Astrocyte of the spinal cord (primary cell): Measurements from ENCODE around the gene OPHN1.
A peak's percentile ranks its signal among the peaks of the same experiment; 100 is the strongest.

Experiments
- DNase-seq: peaks from one replicate; pipeline ENCODE4 v3.0.0; 2011; ENCODE audit warnings: low read depth, low spot score
- H3K4me3 ChIP-seq: 2 replicates; pipeline ENCODE4 v1.5.1; 2011; ENCODE audit warnings: low read depth, mild to moderate bottlenecking, low read length, moderate library complexity
- CTCF ChIP-seq: IDR thresholded peaks from 2 replicates; pipeline ENCODE4 v1.5.1; 2012; ENCODE audit warnings: low read depth, mild to moderate bottlenecking, low read length, inconsistent platforms
- in situ Hi-C: cut with HindIII; loops from 2 replicates; pipeline ENCODE4 v1.10.0; 2017; ENCODE audit warnings: low sequenced_read_pairs

OPHN1 gene

GRCh38 chrX:68180579-68180978, 252.7 kb downstream of the OPHN1 start:
- H3K4me3 ChIP-seq = no peak overlapping the region
- no peak for DNase-seq
- in situ Hi-C loops = no loop called here

GRCh38 chrX:68179355-68179754, 253.9 kb downstream of the OPHN1 start:
- no peak for DNase-seq
- in situ Hi-C loops = no loop called here
- no peak overlapping the region for H3K4me3 ChIP-seq
- no peak for TF ChIP-seq CTCF

More at GRCh38 chrX:68180579-68180978, 252.7 kb downstream of the OPHN1 start:
- no peak for TF ChIP-seq CTCF

GRCh38 chrX:68177542-68177941, 255.8 kb downstream of the OPHN1 start:
- TF ChIP-seq CTCF = no peak
- in situ Hi-C loops = no loop called here
- no peak for DNase-seq
- H3K4me3 ChIP-seq = no peak overlapping the region

GRCh38 chrX:68175562-68175961, 257.7 kb downstream of the OPHN1 start:
- no peak for TF ChIP-seq CTCF
- in situ Hi-C loops = no loop called here
- DNase-seq = peak; percentile 44
- no peak overlapping the region for H3K4me3 ChIP-seq

GRCh38 chrX:68163441-68163840, 269.9 kb downstream of the OPHN1 start:
- in situ Hi-C loops = no loop called here
- peak; percentile 23 for DNase-seq
- no peak overlapping the region for H3K4me3 ChIP-seq
- no peak for TF ChIP-seq CTCF

- no peak overlapping the region for H3K4me3 ChIP-seq
- no peak for TF ChIP-seq CTCF
- DNase-seq = no peak
- in situ Hi-C loops = no loop called here
Measured at GRCh38 chrX:68147848-68148247, 285.4 kb downstream of the OPHN1 start.

GRCh38 chrX:68146054-68146453, 287.2 kb downstream of the OPHN1 start:
- in situ Hi-C loops = no loop called here
- peak; percentile 48 for TF ChIP-seq CTCF
- H3K4me3 ChIP-seq = no peak overlapping the region
- peak; percentile 57 for DNase-seq
